GM13976 (cell line): ENCODE results near the gene CDK4.
"Not testable (repeated sequence)": the region's sequence is repeated elsewhere in the genome, so short reads cannot be mapped to it uniquely, and the experiment has no call there.

Experiments used
- DNase-seq: peaks from one replicate; pipeline ENCODE4 v3.0.0; 2012; ENCODE audit warnings: low spot score
- in situ Hi-C: fragments of 300-500 bp; cut with MboI; formaldehyde crosslinking; loops from one replicate; pipeline ENCODE4 v1.12.0; 2022; ENCODE audit warnings: low sequenced_read_pairs, mixed read lengths, inconsistent platforms; ENCODE audit not compliant: unreplicated experiment
- TF ChIP-seq, protein P1 (sequence below): IDR thresholded peaks from 2 replicates; pipeline ENCODE4 v1.5.1; 2012; ENCODE audit warnings: borderline replicate concordance, mild to moderate bottlenecking; ENCODE audit not compliant: insufficient read depth; ENCODE audit errors: extremely low read depth, missing control alignments, control extremely low read depth

The CDK4 gene

DNA sequence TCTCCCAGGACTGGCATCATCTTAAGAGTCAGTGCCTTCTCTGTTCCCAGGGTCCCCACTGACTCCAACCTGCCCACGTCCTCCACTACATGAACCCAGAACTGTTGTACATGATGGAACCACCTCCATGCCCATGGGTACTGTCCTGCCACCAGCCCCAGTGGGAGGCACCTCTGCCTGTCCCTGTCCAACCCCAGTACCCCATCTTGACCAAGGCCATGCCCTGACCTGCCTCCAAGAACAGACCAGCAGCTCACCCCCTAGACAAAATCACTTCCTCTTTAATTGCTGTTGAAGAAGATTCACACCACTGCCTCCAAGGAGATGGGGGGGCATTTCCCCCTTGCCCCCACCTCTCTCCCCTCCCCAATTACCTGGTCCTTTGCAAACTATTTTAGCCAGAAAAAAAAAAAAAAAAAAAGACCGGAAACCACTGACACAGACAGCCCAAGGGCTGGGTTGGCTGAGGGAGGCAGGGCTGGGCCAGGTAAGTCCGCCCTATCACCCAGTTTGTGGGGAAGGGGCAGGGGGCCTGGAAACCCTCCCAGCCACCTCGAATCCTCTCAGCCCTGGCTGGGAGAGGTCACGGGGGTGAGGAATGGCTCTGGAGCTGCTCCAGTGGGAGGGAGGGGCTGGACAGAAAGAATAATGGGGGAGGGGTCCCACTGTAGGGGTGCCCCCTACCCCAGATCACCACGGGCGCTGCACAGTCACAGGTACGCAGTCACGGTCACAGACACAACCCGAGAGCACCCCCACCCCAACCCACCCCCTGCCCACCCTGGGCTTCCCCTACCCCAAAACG, 27.0 kb downstream of the CDK4 start:
- peak; percentile 37 for DNase-seq
- TF ChIP-seq, protein P1, sequence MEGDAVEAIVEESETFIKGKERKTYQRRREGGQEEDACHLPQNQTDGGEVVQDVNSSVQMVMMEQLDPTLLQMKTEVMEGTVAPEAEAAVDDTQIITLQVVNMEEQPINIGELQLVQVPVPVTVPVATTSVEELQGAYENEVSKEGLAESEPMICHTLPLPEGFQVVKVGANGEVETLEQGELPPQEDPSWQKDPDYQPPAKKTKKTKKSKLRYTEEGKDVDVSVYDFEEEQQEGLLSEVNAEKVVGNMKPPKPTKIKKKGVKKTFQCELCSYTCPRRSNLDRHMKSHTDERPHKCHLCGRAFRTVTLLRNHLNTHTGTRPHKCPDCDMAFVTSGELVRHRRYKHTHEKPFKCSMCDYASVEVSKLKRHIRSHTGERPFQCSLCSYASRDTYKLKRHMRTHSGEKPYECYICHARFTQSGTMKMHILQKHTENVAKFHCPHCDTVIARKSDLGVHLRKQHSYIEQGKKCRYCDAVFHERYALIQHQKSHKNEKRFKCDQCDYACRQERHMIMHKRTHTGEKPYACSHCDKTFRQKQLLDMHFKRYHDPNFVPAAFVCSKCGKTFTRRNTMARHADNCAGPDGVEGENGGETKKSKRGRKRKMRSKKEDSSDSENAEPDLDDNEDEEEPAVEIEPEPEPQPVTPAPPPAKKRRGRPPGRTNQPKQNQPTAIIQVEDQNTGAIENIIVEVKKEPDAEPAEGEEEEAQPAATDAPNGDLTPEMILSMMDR: no peak
- in situ Hi-C loops: no loop called here

DNA sequence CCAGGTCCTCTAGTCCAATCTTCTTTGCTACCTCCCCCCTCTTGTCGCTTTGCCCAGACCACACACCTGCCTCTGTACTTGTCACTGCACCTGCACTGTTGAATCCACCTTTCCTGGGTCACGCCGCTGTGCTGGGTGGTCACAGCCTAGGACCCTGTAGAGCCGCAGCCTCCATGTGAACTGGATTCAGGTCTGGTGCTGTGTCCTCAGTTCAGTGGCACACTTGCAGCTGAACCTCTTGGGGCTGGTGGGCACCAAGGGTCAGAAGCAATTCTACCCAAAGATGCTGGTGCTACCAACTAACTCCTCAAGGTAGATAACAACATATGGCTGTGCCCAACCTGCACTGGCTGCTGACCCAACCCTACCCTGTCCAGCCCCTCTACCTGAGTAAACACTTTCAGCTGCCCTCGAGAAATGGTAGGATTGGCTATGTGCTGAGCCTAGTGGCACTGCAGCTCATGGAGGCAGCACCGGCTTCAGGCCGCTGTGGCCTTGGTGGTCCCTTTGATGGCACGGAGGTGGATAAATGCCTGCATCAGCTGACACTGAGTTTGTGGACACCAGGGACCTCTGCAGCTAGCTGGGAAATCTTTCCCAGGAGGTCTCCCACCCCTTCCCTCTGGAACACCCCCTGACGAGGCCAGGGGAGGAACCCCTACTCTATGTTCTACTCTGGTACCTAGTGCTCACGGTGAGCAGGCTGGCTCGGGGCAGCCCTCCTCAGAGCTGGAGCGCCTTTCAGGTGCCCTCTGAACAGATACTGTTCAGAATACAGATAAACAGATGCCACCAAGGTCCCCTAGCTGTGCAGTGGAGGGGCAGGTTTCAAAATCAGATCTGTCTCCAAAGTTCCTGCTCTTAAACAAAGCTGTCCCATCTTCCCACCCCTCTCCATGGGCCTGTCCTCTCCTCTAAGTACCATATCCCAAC, 27.8 kb downstream of the CDK4 start:
- in situ Hi-C loops: no loop called here
- TF ChIP-seq, protein P1: no peak
- peak; percentile 32 for DNase-seq

DNA sequence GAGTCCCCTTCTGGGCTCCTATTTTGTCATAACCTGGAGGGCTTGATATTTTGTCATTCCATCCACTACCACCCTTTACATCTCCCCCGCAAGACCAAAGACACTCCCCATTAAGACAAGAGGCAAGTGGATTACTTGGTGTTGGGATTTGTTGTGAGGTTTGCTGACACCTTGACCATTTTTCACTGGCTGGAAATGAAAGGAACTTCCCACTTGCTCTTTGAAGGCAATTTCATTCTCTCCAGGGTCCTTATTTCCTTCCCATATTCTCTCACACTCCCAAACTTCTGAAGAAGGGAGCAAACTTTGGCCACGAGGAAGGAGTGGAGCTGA, 28.5 kb downstream of the CDK4 start:
- DNase-seq: no peak
- in situ Hi-C loops: no loop called here
- TF ChIP-seq, protein P1: no peak

DNA sequence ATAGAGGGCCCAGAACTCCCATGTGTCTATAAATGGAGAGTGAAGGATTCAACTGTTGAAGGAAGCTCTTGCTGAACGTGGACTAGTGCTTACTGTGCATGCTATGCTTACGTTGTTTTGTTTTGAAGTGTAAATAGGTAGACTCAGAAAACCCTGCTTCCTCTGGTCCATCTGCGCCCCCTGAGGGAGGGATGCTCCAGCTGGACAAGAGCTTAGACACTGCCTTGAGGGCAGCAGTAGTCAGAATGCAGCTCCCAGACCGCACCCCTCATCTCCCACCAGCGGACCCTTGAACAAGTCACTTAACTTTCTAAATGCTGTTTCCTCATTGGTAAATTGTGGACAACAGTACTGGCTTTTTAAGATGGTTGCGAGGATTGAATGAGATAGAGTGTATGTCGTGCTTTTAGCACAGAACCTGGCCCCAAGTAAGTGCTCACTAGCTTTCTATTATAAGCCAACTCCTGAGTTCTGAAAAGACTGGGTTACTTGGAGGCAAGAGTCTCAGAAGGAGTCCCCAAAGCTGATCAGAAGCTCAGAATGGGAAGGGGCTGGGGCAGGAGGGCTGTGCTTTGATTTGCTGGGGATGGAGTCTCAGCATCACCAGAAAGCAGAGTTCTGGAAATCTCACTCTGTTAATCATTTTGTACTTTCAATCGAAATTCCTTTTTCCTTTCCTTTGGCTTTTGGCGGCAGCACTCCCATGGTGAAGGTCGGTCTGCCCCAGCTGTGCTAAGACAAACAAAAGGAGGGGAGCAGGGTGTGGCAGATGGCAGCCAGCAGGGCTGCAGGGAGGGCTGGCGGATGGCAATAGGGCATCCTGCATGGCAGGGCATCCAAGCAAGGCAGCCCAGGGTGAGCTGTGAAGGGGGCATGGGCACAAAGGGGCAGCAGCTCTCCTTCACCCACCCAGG, 29.1 kb downstream of the CDK4 start:
- in situ Hi-C loops: no loop called here

DNA sequence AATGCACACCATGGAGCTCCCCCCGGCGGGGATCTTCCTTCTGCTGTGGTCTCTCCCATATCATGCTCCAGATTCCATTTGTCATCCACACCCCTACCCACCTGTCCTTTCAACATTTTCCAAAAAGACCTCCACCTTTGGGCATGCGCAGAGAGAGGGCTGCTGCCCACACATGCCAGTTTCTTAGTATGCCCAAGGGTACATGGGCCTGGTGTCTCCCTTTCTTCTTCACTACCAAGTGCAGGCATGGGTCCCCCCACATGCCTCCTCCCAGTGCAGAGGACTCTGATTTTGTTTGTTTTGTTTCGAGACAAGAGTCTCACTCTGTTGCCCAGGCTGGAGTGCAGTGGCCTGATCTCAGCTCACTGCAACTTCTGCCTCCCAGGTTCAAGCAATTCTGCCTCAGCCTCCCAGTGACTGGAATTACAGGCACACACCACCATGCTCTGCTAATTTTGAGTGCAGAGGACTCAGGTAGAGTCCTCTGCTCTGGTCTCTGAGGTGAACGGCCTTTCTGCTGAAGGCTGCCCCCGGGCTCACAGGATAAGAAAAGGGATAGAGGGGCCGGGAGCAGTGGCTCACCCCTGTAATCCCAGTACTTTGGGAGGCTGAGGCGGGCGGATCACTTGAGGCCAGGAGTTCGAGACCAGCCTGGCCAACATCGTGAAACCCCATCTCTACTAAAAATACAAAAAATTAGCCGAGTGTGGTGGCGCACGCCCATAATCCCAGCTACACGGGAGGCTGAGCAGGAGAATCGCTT, 30.1 kb downstream of the CDK4 start:
- in situ Hi-C loops: not testable (repeated sequence)
- DNase-seq: peak; percentile 20

More for the DNA sequence above, 29.1 kb downstream of the CDK4 start:
- peak; percentile 21 for DNase-seq
- TF ChIP-seq, protein P1: no peak
